Central memory CD8-positive, alpha-beta T cell (primary cell): ENCODE data around the gene PSPH.

ENCODE experiments used
- ATAC-seq: fragments of 150-1000 bp; cut with Tn5 transposase; replicated peaks from 2 replicates; pipeline ENCODE4 v1.10.0; 2022; ENCODE audit warnings: mild to moderate bottlenecking, moderate FRiP score, moderate number of reproducible peaks; ENCODE audit not compliant: poor library complexity, severe bottlenecking; ENCODE audit errors: extremely low read depth
- DNase-seq, 2 donors: peaks; one replicate each; pipeline ENCODE4 v3.0.0; 2021; ENCODE audit warnings: low spot score in 2 of 2
- H3K27ac Mint-ChIP-seq: one replicate; pipeline ENCODE4 v1.8.0; 2022; ENCODE audit warnings: low read depth, mild to moderate bottlenecking, moderate library complexity, mixed read lengths
- H3K27me3 Mint-ChIP-seq: one replicate; pipeline ENCODE4 v1.8.0; 2022; ENCODE audit warnings: mixed read lengths
- H3K36me3 Mint-ChIP-seq: one replicate; pipeline ENCODE4 v1.8.0; 2022; ENCODE audit warnings: mild to moderate bottlenecking, moderate library complexity, mixed read lengths; ENCODE audit not compliant: insufficient read depth
- H3K4me1 Mint-ChIP-seq: one replicate; pipeline ENCODE4 v1.8.0; 2022; ENCODE audit warnings: mixed read lengths
- H3K4me3 Mint-ChIP-seq: one replicate; pipeline ENCODE4 v1.8.0; 2022; ENCODE audit warnings: mild to moderate bottlenecking, moderate library complexity, mixed read lengths
- H3K9me3 Mint-ChIP-seq: one replicate; pipeline ENCODE4 v1.8.0; 2022; ENCODE audit warnings: mixed read lengths

PSPH gene

GRCh38 chr7:55970978-55971377 lies 80.3 kb downstream of the PSPH start:
- H3K27me3 Mint-ChIP-seq = no peaks in the 10 kb centered on the region
- DNase-seq (no peak), ATAC-seq (no peak)
- peaks cover 40% of the 10 kb centered on the region for H3K4me1 Mint-ChIP-seq
- peaks cover 7% of the 10 kb centered on the region for H3K36me3 Mint-ChIP-seq
- no peaks in the 10 kb centered on the region for H3K9me3 Mint-ChIP-seq
- no peak overlapping the region for H3K4me3 Mint-ChIP-seq
- peak overlapping the region; percentile 19 for H3K27ac Mint-ChIP-seq

GRCh38 chr7:55970561-55970960 lies 80.7 kb downstream of the PSPH start:
- no peaks in the 10 kb centered on the region for H3K27me3 Mint-ChIP-seq
- no peaks in the 10 kb centered on the region for H3K9me3 Mint-ChIP-seq
- H3K4me3 Mint-ChIP-seq = no peak overlapping the region
- peaks cover 7% of the 10 kb centered on the region for H3K36me3 Mint-ChIP-seq
- H3K4me1 Mint-ChIP-seq = peaks cover 40% of the 10 kb centered on the region
- H3K27ac Mint-ChIP-seq = peak overlapping the region; percentile 19
- no peak for ATAC-seq
- no peak for DNase-seq

- Mint-ChIP-seq H3K9me3 (no peaks in the 10 kb centered on the region), H3K27ac (no peak overlapping the region), H3K36me3 (peaks cover 9% of the 10 kb centered on the region), H3K4me3 (no peak overlapping the region), H3K4me1 (peaks cover 29% of the 10 kb centered on the region), H3K27me3 (no peaks in the 10 kb centered on the region)
- ATAC-seq = no peak
- no peak for DNase-seq
Observed at GRCh38 chr7:55969391-55969790, 81.9 kb downstream of the PSPH start.

GRCh38 chr7:55966851-55967250 lies 84.4 kb downstream of the PSPH start:
- ATAC-seq = no peak

GRCh38 chr7:55965805-55966421 lies 85.3 kb downstream of the PSPH start:
- H3K9me3 Mint-ChIP-seq = no peaks in the 10 kb centered on the region
- peaks cover 34% of the 10 kb centered on the region for H3K4me1 Mint-ChIP-seq
- ATAC-seq (no peak), DNase-seq (no peak)
- H3K4me3 Mint-ChIP-seq = peak overlapping the region; percentile 70
- no peak overlapping the region for H3K27ac Mint-ChIP-seq
- H3K27me3 Mint-ChIP-seq = no peaks in the 10 kb centered on the region
- peaks cover 14% of the 10 kb centered on the region for H3K36me3 Mint-ChIP-seq

More at GRCh38 chr7:55966851-55967250, 84.4 kb downstream of the PSPH start:
- Mint-ChIP-seq H3K4me1 (peaks cover 40% of the 10 kb centered on the region), H3K36me3 (peaks cover 14% of the 10 kb centered on the region), H3K27ac (peak overlapping the region; percentile 47), H3K9me3 (no peaks in the 10 kb centered on the region), H3K4me3 (no peak overlapping the region), H3K27me3 (no peaks in the 10 kb centered on the region)
- DNase-seq = no peak

GRCh38 chr7:55965100-55965470 lies 86.2 kb downstream of the PSPH start:
- DNase-seq (no peak), ATAC-seq (peak; percentile 38)
- H3K4me1 Mint-ChIP-seq = peaks cover 25% of the 10 kb centered on the region
- H3K4me3 Mint-ChIP-seq = peak overlapping the region; percentile 70
- peak overlapping the region; percentile 69 for H3K27ac Mint-ChIP-seq
- no peaks in the 10 kb centered on the region for H3K27me3 Mint-ChIP-seq
- H3K36me3 Mint-ChIP-seq = peaks cover 14% of the 10 kb centered on the region
- no peaks in the 10 kb centered on the region for H3K9me3 Mint-ChIP-seq

GRCh38 chr7:55964261-55965099 lies 86.8 kb downstream of the PSPH start, which contains the start of gene NIPSNAP2:
Gene NIPSNAP2, plus strand, starts transcription at chr7:55964585. Its CDS starts 25 bp downstream, at chr7:55964610.
- Mint-ChIP-seq H3K9me3 (no peaks in the 10 kb centered on the region), H3K27ac (peak within 1 kb of the TSS; percentile 92), H3K4me3 (peak within 1 kb of the TSS; percentile 70), H3K27me3 (no peaks in the 10 kb centered on the region), H3K36me3 (peaks cover 14% of the 10 kb centered on the region), H3K4me1 (peaks cover 19% of the 10 kb centered on the region)
- DNase-seq (peak; percentile 33 to 43), ATAC-seq (peak; percentile 78)

GRCh38 chr7:55963584-55964168 lies 87.6 kb downstream of the PSPH start:
- Mint-ChIP-seq H3K27ac (peak overlapping the region; percentile 92), H3K9me3 (no peaks in the 10 kb centered on the region), H3K4me3 (peak overlapping the region; percentile 70), H3K27me3 (no peaks in the 10 kb centered on the region), H3K4me1 (peaks cover 11% of the 10 kb centered on the region), H3K36me3 (peaks cover 12% of the 10 kb centered on the region)
- ATAC-seq (no peak), DNase-seq (no peak)

- no peak for ATAC-seq
- Mint-ChIP-seq H3K4me1 (peaks cover 16% of the 10 kb centered on the region), H3K4me3 (no peak overlapping the region), H3K27ac (no peak overlapping the region), H3K36me3 (peaks cover 10% of the 10 kb centered on the region), H3K9me3 (no peaks in the 10 kb centered on the region), H3K27me3 (no peaks in the 10 kb centered on the region)
- DNase-seq = no peak
Observed at GRCh38 chr7:55962014-55962413, 89.2 kb downstream of the PSPH start.
